GM18870 (cell line): Measurements from ENCODE around the gene ACBD4.

ENCODE experiments used
- ATAC-seq: cut with Tn5 transposase; IDR thresholded peaks from one replicate; pipeline ENCODE4 v1.9.1; 2021; ENCODE audit warnings: moderate library complexity; ENCODE audit not compliant: unreplicated experiment

The ACBD4 gene

DNA sequence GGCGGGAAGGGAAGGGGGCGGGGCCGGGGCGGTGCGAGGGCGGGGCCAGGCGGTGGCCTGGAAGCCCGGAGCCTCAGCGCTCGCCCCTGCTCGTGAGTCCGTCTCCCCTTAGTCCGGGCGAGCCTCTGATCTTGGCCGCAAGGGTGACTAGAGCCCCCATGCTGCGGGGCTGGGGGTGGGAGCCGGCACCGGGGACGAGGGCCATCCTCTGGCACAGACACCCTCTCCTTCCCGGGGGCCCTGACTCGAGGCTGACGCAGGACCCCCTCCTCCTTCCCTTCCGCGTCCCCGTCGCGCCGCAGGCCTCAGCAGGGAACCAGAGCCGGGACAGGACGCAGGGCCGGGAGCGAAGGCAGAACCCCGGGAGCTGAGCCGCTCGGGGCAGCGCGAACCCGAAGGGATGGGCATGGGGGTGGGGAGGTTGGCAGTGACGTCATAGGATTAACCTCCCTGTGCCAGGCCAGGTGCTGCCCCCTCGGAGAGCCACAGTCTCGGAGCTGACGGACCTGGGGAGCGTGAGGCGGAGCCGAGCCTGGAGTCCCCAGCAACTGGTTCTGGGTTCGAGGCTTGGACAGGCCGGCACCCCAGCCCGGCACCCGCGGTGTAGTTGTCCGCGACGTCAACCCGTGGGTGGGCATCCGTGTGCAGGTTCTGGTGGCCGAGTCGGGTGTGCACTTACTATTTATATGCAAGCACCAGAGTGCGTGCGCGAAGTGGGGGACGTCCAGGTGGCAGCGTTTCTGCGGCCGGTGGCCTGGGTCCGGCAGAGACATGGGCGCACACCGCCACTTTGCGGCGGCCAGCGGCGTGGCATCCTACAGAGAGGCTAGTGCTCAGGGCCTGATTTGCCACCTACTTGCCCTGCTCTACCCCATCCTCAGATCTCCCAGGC is 2.7 kb upstream of the ACBD4 start:
- no peak for ATAC-seq

DNA sequence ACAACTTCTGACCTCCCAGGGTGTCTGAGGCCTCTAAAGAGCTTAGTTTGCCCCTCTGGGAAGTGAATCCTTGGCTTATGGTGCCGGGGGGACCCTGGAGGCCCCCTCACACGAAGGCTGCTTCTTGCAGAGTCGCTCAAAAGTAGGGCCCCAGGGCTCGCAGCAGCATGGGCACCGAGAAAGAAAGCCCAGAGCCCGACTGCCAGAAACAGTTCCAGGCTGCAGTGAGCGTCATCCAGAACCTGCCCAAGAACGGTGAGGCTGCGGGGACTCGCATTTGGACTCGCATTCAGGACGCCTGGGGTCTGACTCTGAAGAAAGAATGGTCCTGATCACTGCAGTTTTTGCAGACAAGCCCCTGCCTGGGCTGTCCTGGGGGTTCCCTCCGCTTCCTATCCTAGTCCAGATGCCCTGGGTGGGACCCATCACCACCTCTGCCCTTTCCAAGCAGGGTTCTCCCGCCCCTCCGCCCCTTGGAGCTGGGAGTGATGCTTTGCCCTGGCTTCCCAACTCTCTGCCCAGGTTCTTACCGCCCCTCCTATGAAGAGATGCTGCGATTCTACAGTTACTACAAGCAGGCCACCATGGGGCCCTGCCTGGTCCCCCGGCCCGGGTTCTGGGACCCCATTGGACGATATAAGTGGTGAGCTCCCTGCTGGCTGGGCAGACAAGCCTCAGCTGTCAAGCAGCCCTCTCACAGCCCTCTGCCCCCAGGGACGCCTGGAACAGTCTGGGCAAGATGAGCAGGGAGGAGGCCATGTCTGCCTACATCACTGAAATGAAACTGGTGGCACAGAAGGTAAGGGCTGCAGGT is 698 bp downstream of the ACBD4 start:
- no peak for ATAC-seq

GRCh38 chr17:45136846-45137560 is 1.5 kb downstream of the ACBD4 start:
- ATAC-seq = no peak

- no peak for ATAC-seq
These were observed 2.2 kb downstream of the ACBD4 start for GRCh38 chr17:45137561-45138305.

DNA sequence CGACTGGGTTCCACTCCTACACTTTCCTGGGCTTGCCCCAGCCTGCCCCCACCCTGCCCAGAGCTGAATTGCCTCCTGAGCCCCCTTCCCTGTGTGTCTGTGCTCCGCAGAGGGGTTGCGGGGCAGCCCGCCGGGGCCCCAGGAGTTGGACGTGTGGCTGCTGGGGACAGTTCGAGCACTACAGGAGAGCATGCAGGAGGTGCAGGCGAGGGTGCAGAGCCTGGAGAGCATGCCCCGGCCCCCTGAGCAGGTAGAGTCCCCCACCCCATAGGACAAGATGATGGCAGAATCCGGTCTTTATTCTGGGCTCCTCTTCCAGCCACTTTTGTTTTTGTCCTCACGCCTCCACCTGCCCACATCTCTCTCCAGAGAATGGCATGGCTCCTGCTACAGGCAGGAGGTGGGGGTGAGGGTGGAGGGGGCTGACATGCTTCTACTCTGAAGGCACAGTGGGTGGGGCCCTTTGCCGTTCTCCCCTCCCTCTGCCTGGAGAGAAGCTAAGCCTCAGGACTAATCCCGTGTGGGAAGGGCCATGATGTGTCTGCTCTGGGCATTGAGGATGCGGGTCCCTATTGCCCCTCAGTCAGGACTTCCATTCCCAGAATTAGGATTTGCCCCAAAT is 3.5 kb downstream of the ACBD4 start:
- ATAC-seq = no peak

- no peak for ATAC-seq
These were observed 4.0 kb downstream of the ACBD4 start for GRCh38 chr17:45139533-45139920.

DNA sequence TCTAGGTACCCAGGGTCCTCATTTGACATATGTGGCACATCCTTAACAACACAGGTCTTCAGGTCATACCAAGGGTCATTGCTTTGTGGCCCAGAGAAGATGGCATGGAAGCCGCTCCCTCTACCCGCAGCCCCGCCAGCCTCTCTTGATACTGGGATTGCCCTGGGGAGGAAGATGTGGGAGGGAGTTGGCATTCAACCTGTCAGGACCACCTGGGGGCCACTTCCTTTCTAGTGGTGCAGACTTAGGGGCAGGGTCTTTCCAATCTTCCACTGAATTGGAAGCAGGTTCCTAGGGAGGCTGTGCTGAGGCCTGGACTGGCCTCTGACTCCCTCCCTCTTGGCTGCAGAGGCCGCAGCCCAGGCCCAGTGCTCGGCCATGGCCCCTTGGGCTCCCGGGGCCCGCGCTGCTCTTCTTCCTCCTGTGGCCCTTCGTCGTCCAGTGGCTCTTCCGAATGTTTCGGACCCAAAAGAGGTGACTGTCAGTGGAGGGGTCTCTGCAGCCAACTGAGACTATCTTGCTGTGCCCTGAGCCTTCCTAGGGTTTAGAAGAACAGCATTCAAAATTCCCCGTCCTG is 7.7 kb downstream of the ACBD4 start:
- ATAC-seq = no peak

GRCh38 chr17:45143767-45144198 is 8.3 kb downstream of the ACBD4 start:
- ATAC-seq = no peak

DNA sequence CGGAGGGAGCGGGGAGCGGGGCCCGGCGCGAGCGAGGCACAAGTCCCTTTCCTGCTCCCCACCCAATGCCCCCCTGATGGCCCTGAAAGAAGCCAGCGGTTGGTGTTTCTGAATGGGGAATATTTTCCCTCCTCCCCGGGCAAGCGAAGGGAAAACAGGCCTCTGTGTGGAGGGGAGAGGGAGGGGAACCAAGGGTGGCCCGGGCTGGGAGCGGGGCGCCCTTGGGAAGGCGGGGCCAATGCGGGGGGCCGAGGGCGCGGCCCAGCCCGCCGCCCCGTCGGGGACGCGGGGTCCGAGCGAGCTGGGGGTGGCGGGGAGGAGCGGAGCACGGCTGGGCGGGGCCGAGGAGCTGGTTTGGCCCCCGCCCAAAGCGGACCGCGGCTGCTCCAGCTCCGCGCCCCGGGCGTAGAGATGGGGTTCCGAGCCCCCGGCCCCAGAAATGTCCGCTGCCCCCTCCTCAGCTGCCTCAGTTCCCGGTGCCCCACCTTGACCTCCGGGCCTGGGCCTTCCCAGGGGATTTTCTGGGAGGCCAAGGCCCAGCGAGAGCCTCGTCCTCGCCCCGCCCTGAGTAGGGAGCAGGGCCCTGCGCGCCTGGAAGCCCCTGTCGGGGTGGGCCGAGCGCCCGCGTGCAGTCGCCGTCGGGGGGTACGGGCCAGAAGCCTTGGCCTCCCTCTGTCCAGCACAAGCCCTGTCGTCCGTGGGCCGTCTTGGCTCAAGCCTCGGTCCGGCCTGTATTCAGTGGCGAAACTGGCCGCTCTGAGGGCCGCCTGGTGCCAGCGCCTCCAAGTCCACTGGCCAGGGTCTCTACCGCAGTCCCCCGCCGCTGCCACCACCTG is 8.9 kb downstream of the ACBD4 start:
- ATAC-seq = no peak

DNA sequence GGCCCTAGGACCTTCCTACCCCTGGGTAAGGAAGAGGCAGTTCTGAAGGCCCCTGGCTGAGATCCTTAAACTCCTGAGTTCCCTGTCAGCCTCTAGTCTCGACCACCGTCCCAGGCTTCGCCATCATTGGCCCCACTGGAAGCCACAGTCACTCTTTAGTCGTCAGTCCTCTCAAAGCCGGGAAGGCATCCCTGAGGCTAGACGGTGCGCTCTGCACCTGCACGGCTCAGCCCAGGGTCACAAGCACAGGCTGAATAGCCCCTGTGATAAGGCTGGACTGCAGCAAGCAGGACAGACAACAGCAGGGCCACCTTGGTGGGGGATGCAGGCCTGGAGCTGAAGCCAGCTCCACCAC is 9.5 kb downstream of the ACBD4 start:
- ATAC-seq = no peak

- ATAC-seq = no peak
These were observed 10.7 kb downstream of the ACBD4 start for GRCh38 chr17:45146166-45146565.

GRCh38 chr17:45146592-45146889 is 11.1 kb downstream of the ACBD4 start:
- ATAC-seq = no peak

DNA sequence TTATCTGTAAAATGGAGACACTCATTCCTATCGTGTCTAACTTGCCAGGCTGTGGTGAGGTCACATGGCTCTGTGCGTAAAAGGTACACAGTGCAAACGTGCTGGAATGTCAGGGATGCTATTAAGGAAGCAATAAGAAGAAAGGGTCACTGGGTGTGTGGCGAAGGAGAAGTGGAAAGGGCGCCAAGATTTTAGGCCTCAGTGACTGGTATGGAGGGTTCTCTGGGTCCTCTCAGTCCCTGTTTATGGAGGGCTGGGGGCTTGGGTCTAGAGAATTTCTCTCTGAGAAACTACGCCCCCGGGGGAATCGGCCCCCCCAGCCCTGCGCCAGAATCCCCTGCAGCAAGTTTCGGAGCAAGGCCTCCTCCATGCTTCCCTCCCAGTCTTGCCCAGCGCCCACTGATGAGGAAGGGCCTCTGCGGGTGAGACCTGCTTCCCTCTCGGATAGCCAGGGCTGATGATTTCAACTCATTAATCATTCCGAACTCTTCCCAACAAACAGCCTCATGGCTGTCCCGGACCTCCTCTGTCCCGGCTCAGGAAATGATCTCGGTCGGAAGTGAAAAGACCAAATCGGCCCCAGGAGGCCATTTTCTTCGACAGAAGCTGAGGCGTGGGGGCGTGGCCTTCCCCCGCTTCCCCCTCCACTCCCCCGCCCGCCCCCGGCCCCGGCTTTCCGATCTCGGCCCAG is 11.5 kb downstream of the ACBD4 start:
- no peak for ATAC-seq

GRCh38 chr17:45147581-45148182 is 12.2 kb downstream of the ACBD4 start:
- ATAC-seq = no peak

GRCh38 chr17:45148183-45149036 is 12.9 kb downstream of the ACBD4 start, which contains the start of gene HEXIM1:
Gene HEXIM1, plus strand, starts transcription at chr17:45148475. Its CDS starts 716 bp downstream, at chr17:45149191.
- ATAC-seq = peak; percentile 44

GRCh38 chr17:45149037-45149668 is 13.7 kb downstream of the ACBD4 start:
- ATAC-seq = no peak
